ENCODE measurements around the gene PDXP. TPM values are rescaled to one million over a fixed set of nuclear protein-coding genes. Genes with fewer than 3 reads are reported as not detected.
A peak's percentile ranks its signal among the peaks of the same experiment; 100 is the strongest.

PDXP gene
- total and polyA plus RNA-seq, 2 of the 13 experiments (the other 11 are each of a cell fraction or from before 2014, with no cell fraction given): 58.2 to 70.6 TPM

GRCh38 chr22:37609240-37610152, 49.0 kb upstream of the PDXP start (continued):
- TF ChIP-seq GATA4 (IDR thresholded peaks at IDR 0.05; ENCODE audit: borderline replicate concordance, low read depth) (no peak), ZNF816 (CRISPR knock-in tag; IDR thresholded peaks at IDR 0.05; ENCODE audit: borderline replicate concordance) (0 out of 2 replicates have a peak, but pooled peaks have one; percentile 21), RERE (CRISPR knock-in tag; IDR thresholded peaks at IDR 0.05; ENCODE audit: low read depth) (no peak), AKAP8 (CRISPR knock-in tag; IDR thresholded peaks at IDR 0.05) (no peak), ZNF775 (CRISPR knock-in tag; IDR thresholded peaks at IDR 0.05; ENCODE audit: borderline replicate concordance) (no peak), YY1 (IDR thresholded peaks at IDR 0.05; ENCODE audit: insufficient read depth, insufficient replicate concordance, low read depth, low read length) (no peak), MXD1 (CRISPR knock-in tag; IDR thresholded peaks at IDR 0.05) (no peak), RAD51 (IDR thresholded peaks at IDR 0.05; ENCODE audit: borderline replicate concordance) (no peak), ZIK1 (CRISPR knock-in tag; IDR thresholded peaks at IDR 0.05; ENCODE audit: borderline replicate concordance, low read depth) (no peak), SP2 (CRISPR knock-in tag; IDR thresholded peaks at IDR 0.05) (no peak), ZBTB34 (CRISPR knock-in tag; IDR thresholded peaks at IDR 0.05) (no peak), MYC (CRISPR knock-in tag; IDR thresholded peaks at IDR 0.05; ENCODE audit: borderline replicate concordance) (no peak), ZNF703 (CRISPR knock-in tag; IDR thresholded peaks at IDR 0.05; ENCODE audit: borderline replicate concordance) (no peak), ZC3H13 (CRISPR knock-in tag; IDR thresholded peaks at IDR 0.05) (no peak), ZNF343 (CRISPR knock-in tag; IDR thresholded peaks at IDR 0.05) (no peak), RFX1 (IDR thresholded peaks at IDR 0.05) (no peak), GATAD1 (CRISPR knock-in tag; IDR thresholded peaks at IDR 0.05) (no peak), IKZF1 (IDR thresholded peaks at IDR 0.05) (no peak), SYNCRIP (IDR thresholded peaks at IDR 0.05; ENCODE audit: insufficient read depth, low read depth, low read length) (no peak), MAZ (IDR thresholded peaks at IDR 0.05; ENCODE audit: borderline replicate concordance, low read depth, low read length) (no peak), MAZ (CRISPR knock-in tag; IDR thresholded peaks at IDR 0.05; ENCODE audit: low read depth) (no peak)

All from HepG2 (cell line).